ENCODE measurements around the gene SLC29A1.

GRCh38 chr6:44220913-44221290 lies 2.5 kb upstream of the SLC29A1 start:
- TF ChIP-seq POLR2A (IDR thresholded peaks at IDR 0.05) (no peak), CTCF (IDR thresholded peaks at IDR 0.05) (no peak)
